HL-60 (cell line): ENCODE data around the gene LRRC39.

ENCODE experiments used
- DNase-seq, 2 experiments: peaks; one replicate each; pipeline ENCODE4 v3.0.0-alpha.2; 2010 to 2020; ENCODE audit warnings: low read depth in 1 of 2, low spot score in 1 of 2
- H3K27ac ChIP-seq: fragments of 250-450 bp; sonication (Bioruptor Pico); replicated peaks from 2 replicates; pipeline ENCODE4 v1.5.1; 2020; ENCODE audit warnings: mild to moderate bottlenecking, moderate library complexity
- H3K27me3 ChIP-seq: fragments of 250-450 bp; sonication (Bioruptor Pico); 2 replicates; pipeline ENCODE4 v1.5.1; 2021; ENCODE audit warnings: mild to moderate bottlenecking, moderate library complexity; ENCODE audit not compliant: insufficient read depth, poor library complexity, severe bottlenecking
- H3K4me3 ChIP-seq: replicated peaks from 2 replicates; pipeline ENCODE4 v1.5.1; 2011; ENCODE audit warnings: mild to moderate bottlenecking, control low read depth, low read length; ENCODE audit not compliant: insufficient read depth
- CTCF ChIP-seq: IDR thresholded peaks from one replicate; pipeline ENCODE4 v1.5.1; 2011; ENCODE audit warnings: low read length, control low read depth, inconsistent platforms; ENCODE audit not compliant: insufficient read depth
- GABPA ChIP-seq: IDR thresholded peaks from 2 replicates; pipeline ENCODE4 v1.6.1; 2012; ENCODE audit warnings: low read depth
- POLR2AphosphoS5 ChIP-seq: IDR thresholded peaks from 2 replicates; pipeline ENCODE4 v1.6.1; 2012; ENCODE audit warnings: low read depth
- SPI1 ChIP-seq: IDR thresholded peaks from 2 replicates; pipeline ENCODE4 v1.6.1; 2012; ENCODE audit warnings: low read depth, mild to moderate bottlenecking, borderline replicate concordance
- TF ChIP-seq, protein P1 (sequence below): IDR thresholded peaks from 2 replicates; pipeline ENCODE4 v1.6.1; 2012; ENCODE audit warnings: low read depth; ENCODE audit not compliant: insufficient replicate concordance

Gene LRRC39

GRCh38 chr1:100137602-100138001, 40.5 kb downstream of the LRRC39 start:
- Histone ChIP-seq H3K4me3 (no peak overlapping the region), H3K27me3 (no peaks in the 10 kb centered on the region), H3K27ac (no peak overlapping the region)
- DNase-seq, result no peak
- TF ChIP-seq SPI1 (no peak), CTCF (no peak), GABPA (no peak), POLR2AphosphoS5 (no peak)
- TF ChIP-seq, protein P1, sequence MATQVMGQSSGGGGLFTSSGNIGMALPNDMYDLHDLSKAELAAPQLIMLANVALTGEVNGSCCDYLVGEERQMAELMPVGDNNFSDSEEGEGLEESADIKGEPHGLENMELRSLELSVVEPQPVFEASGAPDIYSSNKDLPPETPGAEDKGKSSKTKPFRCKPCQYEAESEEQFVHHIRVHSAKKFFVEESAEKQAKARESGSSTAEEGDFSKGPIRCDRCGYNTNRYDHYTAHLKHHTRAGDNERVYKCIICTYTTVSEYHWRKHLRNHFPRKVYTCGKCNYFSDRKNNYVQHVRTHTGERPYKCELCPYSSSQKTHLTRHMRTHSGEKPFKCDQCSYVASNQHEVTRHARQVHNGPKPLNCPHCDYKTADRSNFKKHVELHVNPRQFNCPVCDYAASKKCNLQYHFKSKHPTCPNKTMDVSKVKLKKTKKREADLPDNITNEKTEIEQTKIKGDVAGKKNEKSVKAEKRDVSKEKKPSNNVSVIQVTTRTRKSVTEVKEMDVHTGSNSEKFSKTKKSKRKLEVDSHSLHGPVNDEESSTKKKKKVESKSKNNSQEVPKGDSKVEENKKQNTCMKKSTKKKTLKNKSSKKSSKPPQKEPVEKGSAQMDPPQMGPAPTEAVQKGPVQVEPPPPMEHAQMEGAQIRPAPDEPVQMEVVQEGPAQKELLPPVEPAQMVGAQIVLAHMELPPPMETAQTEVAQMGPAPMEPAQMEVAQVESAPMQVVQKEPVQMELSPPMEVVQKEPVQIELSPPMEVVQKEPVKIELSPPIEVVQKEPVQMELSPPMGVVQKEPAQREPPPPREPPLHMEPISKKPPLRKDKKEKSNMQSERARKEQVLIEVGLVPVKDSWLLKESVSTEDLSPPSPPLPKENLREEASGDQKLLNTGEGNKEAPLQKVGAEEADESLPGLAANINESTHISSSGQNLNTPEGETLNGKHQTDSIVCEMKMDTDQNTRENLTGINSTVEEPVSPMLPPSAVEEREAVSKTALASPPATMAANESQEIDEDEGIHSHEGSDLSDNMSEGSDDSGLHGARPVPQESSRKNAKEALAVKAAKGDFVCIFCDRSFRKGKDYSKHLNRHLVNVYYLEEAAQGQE, result no peak

DNA sequence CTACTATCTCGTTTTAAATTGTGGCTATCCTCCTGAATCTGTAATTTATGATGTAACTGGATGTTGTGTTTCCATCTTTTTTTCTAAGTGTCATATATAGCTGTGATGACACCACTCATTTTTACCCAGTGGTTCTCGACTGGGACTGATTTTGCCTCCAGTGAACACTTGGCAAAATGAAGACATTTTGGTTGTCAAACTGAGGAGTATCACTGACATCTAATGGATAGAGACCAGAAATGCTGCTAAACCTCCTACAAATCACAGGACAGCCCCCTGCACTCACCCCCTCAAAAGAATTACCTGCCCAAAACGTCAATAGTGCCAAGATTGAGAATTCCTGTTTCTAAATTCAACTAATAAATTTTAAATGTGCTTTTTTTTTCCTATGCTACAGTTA, 43.2 kb downstream of the LRRC39 start:
- TF ChIP-seq GABPA, result no peak
- Histone ChIP-seq H3K4me3 (no peak overlapping the region), H3K27me3 (no peaks in the 10 kb centered on the region), H3K27ac (no peak overlapping the region)
- no peak for DNase-seq

GRCh38 chr1:100132566-100133477, 45.2 kb downstream of the LRRC39 start, which contains the start of the genes SASS6 and TRMT13:
Gene SASS6, minus strand, starts transcription at chr1:100132930. Its CDS starts 116 bp downstream, at chr1:100132814.
Gene TRMT13, plus strand, starts transcription at chr1:100133163. Its CDS starts 6 bp downstream, at chr1:100133169.
- Histone ChIP-seq H3K27me3 (no peaks in the 10 kb centered on the region), H3K4me3 (peak within 1 kb of the TSS; percentile 77), H3K27ac (peak within 1 kb of the TSS; percentile 86)
- TF ChIP-seq CTCF (no peak), POLR2AphosphoS5 (no peak; the same call in 1 of the 2 replicates), SPI1 (peak; percentile 40; the same call in 1 of the 2 replicates), GABPA (peak; percentile 90)
- TF ChIP-seq, protein P1, result no peak
- DNase-seq, result peak; percentile 91 to 99

DNA sequence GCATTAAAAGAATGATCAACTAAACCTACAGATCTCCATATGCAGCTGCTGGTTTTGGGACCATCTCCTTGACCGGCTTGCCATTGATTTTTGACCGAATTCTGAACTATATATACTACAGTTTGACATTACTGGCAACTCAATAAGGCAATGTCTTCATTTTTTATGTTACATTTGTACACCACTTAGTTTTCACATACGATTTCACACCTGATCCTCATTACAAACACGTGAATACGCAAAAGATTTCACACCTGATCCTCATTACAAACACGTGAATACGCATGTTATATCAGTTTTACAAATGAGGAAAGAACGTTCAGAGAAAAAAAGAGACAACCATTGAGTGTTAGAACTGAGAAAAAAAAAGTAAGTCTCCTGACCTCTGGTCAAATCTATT, 46.4 kb downstream of the LRRC39 start:
- no peak for TF ChIP-seq POLR2AphosphoS5
- DNase-seq, result no peak
- H3K27ac ChIP-seq, result peak overlapping the region; percentile 86
- no peaks in the 10 kb centered on the region for H3K27me3 ChIP-seq
- peak overlapping the region; percentile 77 for H3K4me3 ChIP-seq
